Measurements from ENCODE around the gene RAB30.
"Not testable (repeated sequence)": the region's sequence is repeated elsewhere in the genome, so short reads cannot be mapped to it uniquely, and the experiment has no call there.

Gene RAB30

GRCh38 chr11:82943430-82943829 is 128.3 kb downstream of the RAB30 start:
- DNase-seq (ENCODE audit: low read depth): not testable (repeated sequence)

GRCh38 chr11:82942376-82942775 is 129.3 kb downstream of the RAB30 start:
- no peak for DNase-seq (ENCODE audit: low read depth)

GRCh38 chr11:82939456-82939855 is 132.2 kb downstream of the RAB30 start:
- DNase-seq (ENCODE audit: low read depth): no peak

- DNase-seq (ENCODE audit: low read depth): no peak
Observed at GRCh38 chr11:82937554-82937953, 134.1 kb downstream of the RAB30 start.

- DNase-seq (ENCODE audit: low read depth): no peak
Observed at GRCh38 chr11:82936261-82936660, 135.4 kb downstream of the RAB30 start.

GRCh38 chr11:82932564-82932963 is 139.1 kb downstream of the RAB30 start:
- no peak for DNase-seq (ENCODE audit: low read depth)

GRCh38 chr11:82930734-82931133 is 141.0 kb downstream of the RAB30 start:
- DNase-seq (ENCODE audit: low read depth): no peak

- no peak for DNase-seq (ENCODE audit: low read depth)
Observed at GRCh38 chr11:82930229-82930628, 141.5 kb downstream of the RAB30 start.

GRCh38 chr11:82929121-82929520 is 142.6 kb downstream of the RAB30 start:
- DNase-seq (ENCODE audit: low read depth): no peak

- DNase-seq (ENCODE audit: low read depth): peak; percentile 2
Observed at GRCh38 chr11:82927264-82927880, 144.3 kb downstream of the RAB30 start.

- no peak for DNase-seq (ENCODE audit: low read depth)
Observed at GRCh38 chr11:82924522-82925224, 147.0 kb downstream of the RAB30 start.

Data from T-helper 22 cell (primary cell).